Neural progenitor cell (in vitro differentiated cells): ENCODE measurements around the gene GPR15. TPM values are rescaled to one million over a fixed set of nuclear protein-coding genes. Genes with fewer than 3 reads are reported as not detected.

Experiments used
- DNase-seq: peaks from one replicate; pipeline ENCODE4 v3.0.0-alpha.2; 2016; ENCODE audit warnings: low spot score
- H2AFZ ChIP-seq: fragments of 200-600 bp; sonication (generic); replicated peaks from 2 replicates; pipeline ENCODE4 v1.6.1; 2016; ENCODE audit warnings: antibody characterized with exemption
- H3F3A ChIP-seq: fragments of 200-600 bp; sonication (generic); 2 replicates; pipeline ENCODE4 v1.6.1; 2016; ENCODE audit warnings: antibody characterized with exemption, low read depth
- H3K27ac ChIP-seq: fragments of 200-600 bp; sonication (generic); 2 replicates; pipeline ENCODE4 v1.5.1; 2016; ENCODE audit warnings: mild to moderate bottlenecking
- H3K27me3 ChIP-seq: fragments of 200-600 bp; sonication (generic); 2 replicates; pipeline ENCODE4 v1.6.1; 2016; ENCODE audit warnings: mild to moderate bottlenecking, moderate library complexity
- H3K36me3 ChIP-seq: fragments of 200-600 bp; sonication (generic); 2 replicates; pipeline ENCODE4 v1.5.1; 2016
- H3K4me1 ChIP-seq: fragments of 200-600 bp; sonication (generic); 2 replicates; pipeline ENCODE4 v1.6.1; 2016; ENCODE audit warnings: mixed run types
- H3K4me2 ChIP-seq: fragments of 200-600 bp; sonication (generic); 2 replicates; pipeline ENCODE4 v1.6.1; 2016
- H3K4me3 ChIP-seq: fragments of 200-600 bp; sonication (generic); 2 replicates; pipeline ENCODE4 v1.5.1; 2016
- H3K79me2 ChIP-seq: fragments of 200-600 bp; sonication (generic); 2 replicates; pipeline ENCODE4 v1.6.1; 2016; ENCODE audit warnings: low read depth
- H3K9ac ChIP-seq: fragments of 200-600 bp; sonication (generic); 2 replicates; pipeline ENCODE4 v1.6.1; 2016
- H3K9me3 ChIP-seq: fragments of 200-600 bp; sonication (generic); 2 replicates; pipeline ENCODE4 v1.5.1; 2016; ENCODE audit warnings: low read depth
- H4K20me1 ChIP-seq: fragments of 200-600 bp; sonication (generic); 2 replicates; pipeline ENCODE4 v1.6.1; 2016; ENCODE audit warnings: low read depth
- H3K27ac Mint-ChIP-seq: 3 replicates; pipeline ENCODE4 v1.8.0; 2021; ENCODE audit warnings: mixed read lengths
- H3K27me3 Mint-ChIP-seq: 2 replicates; pipeline ENCODE4 v1.8.0; 2022; ENCODE audit warnings: low read depth, mild to moderate bottlenecking, inconsistent platforms, moderate library complexity, mixed read lengths; ENCODE audit not compliant: insufficient read depth
- H3K36me3 Mint-ChIP-seq: 3 replicates; pipeline ENCODE4 v1.8.0; 2021; ENCODE audit warnings: mixed read lengths
- H3K4me1 Mint-ChIP-seq: 3 replicates; pipeline ENCODE4 v1.8.0; 2021; ENCODE audit warnings: mixed read lengths
- H3K4me3 Mint-ChIP-seq: 3 replicates; pipeline ENCODE4 v1.8.0; 2021; ENCODE audit warnings: mild to moderate bottlenecking, moderate library complexity, mixed read lengths
- H3K9me3 Mint-ChIP-seq: 3 replicates; pipeline ENCODE4 v1.8.0; 2020; ENCODE audit warnings: mixed read lengths
- CTCF ChIP-seq: fragments of 200-600 bp; sonication (generic); IDR thresholded peaks from 2 replicates; pipeline ENCODE4 v1.5.1; 2017; ENCODE audit warnings: antibody characterized with exemption, mild to moderate bottlenecking
- EZH2 ChIP-seq: fragments of 200-600 bp; sonication (generic); IDR thresholded peaks from 2 replicates; pipeline ENCODE4 v1.6.1; 2017; ENCODE audit warnings: antibody characterized with exemption, mild to moderate bottlenecking, moderate library complexity
- EZH2phosphoT487 ChIP-seq: fragments of 200-600 bp; sonication (generic); IDR thresholded peaks from 2 replicates; pipeline ENCODE4 v1.6.1; 2017; ENCODE audit warnings: antibody characterized with exemption
- total RNA-seq: library from RNA; depleted of rRNA; stranded (reverse); fragments of >200 nt; gene quantifications from 2 replicates; pipeline ENCODE4 v1.2.3, GENCODE V29; 2015; ENCODE audit warnings: low replicate concordance

GPR15 gene
- total RNA-seq, 1 donor from 2014 or later = not detected

- TF ChIP-seq CTCF (no peak), EZH2phosphoT487 (no peak), EZH2 (no peak)
- no peaks in the 10 kb centered on the region for H3K4me1 ChIP-seq
- Mint-ChIP-seq H3K4me1 (no peaks in the 10 kb centered on the region), H3K4me3 (no peak overlapping the region), H3K27ac (no peak overlapping the region), H3K36me3 (no peaks in the 10 kb centered on the region), H3K9me3 (no peaks in the 10 kb centered on the region), H3K27me3 (peaks cover 4% of the 10 kb centered on the region)
- no peaks in the 10 kb centered on the region for H3F3A ChIP-seq
- DNase-seq = no peak
- no peak overlapping the region for H3K27ac ChIP-seq
- no peaks in the 10 kb centered on the region for H3K27me3 ChIP-seq
- no peak overlapping the region for H2AFZ ChIP-seq
- no peak overlapping the region for H3K4me3 ChIP-seq
- H3K4me2 ChIP-seq = no peak overlapping the region
- H3K79me2 ChIP-seq = no peaks in the 10 kb centered on the region
- H3K9ac ChIP-seq = no peak overlapping the region
- no peaks in the 10 kb centered on the region for H3K9me3 ChIP-seq
- H4K20me1 ChIP-seq = no peaks in the 10 kb centered on the region
- H3K36me3 ChIP-seq = no peaks in the 10 kb centered on the region
Observed at GRCh38 chr3:98536456-98537017, 4.8 kb downstream of the GPR15 start.

GRCh38 chr3:98540346-98540745, 8.6 kb downstream of the GPR15 start:
- Histone ChIP-seq H3K9me3 (no peaks in the 10 kb centered on the region), H3K4me1 (no peaks in the 10 kb centered on the region)
- no peaks in the 10 kb centered on the region for H3K36me3 Mint-ChIP-seq

GRCh38 chr3:98541695-98542094, 9.9 kb downstream of the GPR15 start:
- DNase-seq = no peak
- Histone ChIP-seq H2AFZ (no peak overlapping the region), H3K4me3 (no peak overlapping the region), H3K4me1 (no peaks in the 10 kb centered on the region), H3F3A (no peaks in the 10 kb centered on the region), H3K9ac (no peak overlapping the region), H3K9me3 (no peaks in the 10 kb centered on the region), H3K36me3 (no peaks in the 10 kb centered on the region), H3K4me2 (no peak overlapping the region), H3K79me2 (no peaks in the 10 kb centered on the region), H4K20me1 (no peaks in the 10 kb centered on the region), H3K27me3 (no peaks in the 10 kb centered on the region), H3K27ac (no peak overlapping the region)
- TF ChIP-seq EZH2phosphoT487 (no peak), CTCF (no peak), EZH2 (no peak)
- Mint-ChIP-seq H3K4me3 (no peak overlapping the region), H3K27me3 (no peaks in the 10 kb centered on the region), H3K27ac (no peak overlapping the region), H3K9me3 (no peaks in the 10 kb centered on the region), H3K36me3 (no peaks in the 10 kb centered on the region), H3K4me1 (no peaks in the 10 kb centered on the region)

More at GRCh38 chr3:98540346-98540745, 8.6 kb downstream of the GPR15 start:
- Mint-ChIP-seq H3K9me3 (no peaks in the 10 kb centered on the region), H3K27me3 (no peaks in the 10 kb centered on the region), H3K4me1 (no peaks in the 10 kb centered on the region), H3K4me3 (no peak overlapping the region), H3K27ac (no peak overlapping the region)
- no peaks in the 10 kb centered on the region for H3F3A ChIP-seq
- no peaks in the 10 kb centered on the region for H3K79me2 ChIP-seq
- no peak overlapping the region for H3K9ac ChIP-seq
- H3K4me3 ChIP-seq = no peak overlapping the region
- no peaks in the 10 kb centered on the region for H4K20me1 ChIP-seq
- no peak overlapping the region for H3K4me2 ChIP-seq
- H2AFZ ChIP-seq = no peak overlapping the region
- no peaks in the 10 kb centered on the region for H3K27me3 ChIP-seq
- H3K36me3 ChIP-seq = no peaks in the 10 kb centered on the region
- TF ChIP-seq EZH2 = no peak
- no peak for DNase-seq
- H3K27ac ChIP-seq = no peak overlapping the region

- H3K79me2 ChIP-seq = no peaks in the 10 kb centered on the region
- H3K4me3 ChIP-seq = no peak overlapping the region
- no peak overlapping the region for H3K27ac ChIP-seq
- no peaks in the 10 kb centered on the region for H3K4me1 Mint-ChIP-seq
- H3K9me3 ChIP-seq = no peaks in the 10 kb centered on the region
- no peaks in the 10 kb centered on the region for H3K9me3 Mint-ChIP-seq
- H3K36me3 ChIP-seq = no peaks in the 10 kb centered on the region
- no peaks in the 10 kb centered on the region for H3F3A ChIP-seq
- no peak for TF ChIP-seq EZH2phosphoT487
- no peak for TF ChIP-seq CTCF
- no peak for TF ChIP-seq EZH2
- H4K20me1 ChIP-seq = no peaks in the 10 kb centered on the region
- no peaks in the 10 kb centered on the region for H3K27me3 ChIP-seq
- no peaks in the 10 kb centered on the region for H3K36me3 Mint-ChIP-seq
- no peak for DNase-seq
- no peak overlapping the region for H3K4me2 ChIP-seq
- no peak overlapping the region for H2AFZ ChIP-seq
- H3K4me3 Mint-ChIP-seq = no peak overlapping the region
- no peaks in the 10 kb centered on the region for H3K4me1 ChIP-seq
- no peak overlapping the region for H3K27ac Mint-ChIP-seq
- no peaks in the 10 kb centered on the region for H3K27me3 Mint-ChIP-seq
- H3K9ac ChIP-seq = no peak overlapping the region
Observed at GRCh38 chr3:98542623-98543022, 10.8 kb downstream of the GPR15 start.
